ENCODE data around the gene ZDHHC4. TPM values are rescaled to one million over a fixed set of nuclear protein-coding genes. Genes with fewer than 3 reads are reported as not detected.

The ZDHHC4 gene
- total RNA-seq, 1 experiment from 2014 or later, result 62.0 TPM

- H3K56ac ChIP-seq (ENCODE audit: insufficient read length, low read depth, low read length), result no peak overlapping the region
- H3K79me1 ChIP-seq (ENCODE audit: insufficient read depth, low read depth, low read length, poor library complexity, severe bottlenecking), result no peaks in the 10 kb centered on the region
- no peak overlapping the region for H3K9ac ChIP-seq (ENCODE audit: extremely low read depth, insufficient read length, low read length)
- H3K14ac ChIP-seq (ENCODE audit: insufficient read depth, low read length), result no peak overlapping the region
- no peak overlapping the region for H3K18ac ChIP-seq (ENCODE audit: insufficient read length, low read depth, low read length)
- no peaks in the 10 kb centered on the region; the same call in 1 of the 2 replicates for H3K27me3 Mint-ChIP-seq (ENCODE audit: low read depth)
- no CpG with 5 or more reads among the region's 7 CpGs for WGBS (ENCODE audit: extremely low coverage, insufficient read length, low lambda C conversion rate)
- H3K27me3 ChIP-seq (ENCODE audit: insufficient read depth, low read length), result no peaks in the 10 kb centered on the region
- no peak overlapping the region for H4K5ac ChIP-seq (ENCODE audit: insufficient read length, low read depth, low read length)
- peaks cover 9 to 14% of the 10 kb centered on the region in 2 experiments for H3K4me1 Mint-ChIP-seq
- H4K91ac ChIP-seq (ENCODE audit: insufficient read length, low read depth, low read length), result no peak overlapping the region
- no peak overlapping the region for H3K4me2 ChIP-seq (ENCODE audit: insufficient read depth, insufficient read length, low read length)
- no peak overlapping the region for H3K4ac ChIP-seq (ENCODE audit: low read depth, low read length)
- H3T11ph ChIP-seq (ENCODE audit: low read length), result no peak overlapping the region
- H3K4me3 Mint-ChIP-seq, result no peak overlapping the region; a peak in 1 of 5 replicates
- H2BK12ac ChIP-seq (ENCODE audit: insufficient read length, low read depth, low read length), result no peak overlapping the region
- no peak overlapping the region for H2BK5ac ChIP-seq (ENCODE audit: insufficient read length, low read length)
- no peak overlapping the region for H3K23ac ChIP-seq (ENCODE audit: insufficient read length, low read depth, low read length)
- no peak for DNase-seq
- no peak overlapping the region for H3K27ac Mint-ChIP-seq
- no peak overlapping the region for H2BK15ac ChIP-seq (ENCODE audit: low read depth, low read length)
- no peak overlapping the region for H3K27ac ChIP-seq (ENCODE audit: insufficient read length, low read depth, low read length)
- H3K9me3 Mint-ChIP-seq, result no peaks in the 10 kb centered on the region; a peak in 1 of 5 replicates
- H2BK20ac ChIP-seq (ENCODE audit: low read depth, low read length, poor library complexity, severe bottlenecking), result no peak overlapping the region
- H3K9me3 ChIP-seq (ENCODE audit: control insufficient read depth, low read depth, low read length), result no peaks in the 10 kb centered on the region
- H3K36me3 Mint-ChIP-seq (ENCODE audit: insufficient read depth in 1 of 3, low read depth in 3 of 3), result peaks cover 0 to 15% (median 9%) of the 10 kb centered on the region in 3 experiments; a peak in 6 of 7 replicates
- H3K23me2 ChIP-seq (ENCODE audit: insufficient read length, low read depth, low read length, poor library complexity, severe bottlenecking), result peaks cover 11% of the 10 kb centered on the region
- H2AK5ac ChIP-seq (ENCODE audit: insufficient read length, low read length), result no peak overlapping the region
- TF ChIP-seq CTCF (conservative IDR thresholded peaks at IDR 0.05), result no peak
- peaks cover 5% of the 10 kb centered on the region for H3K4me1 ChIP-seq (ENCODE audit: insufficient read depth, low read length)
- no peak overlapping the region for H2BK120ac ChIP-seq (ENCODE audit: low read depth, low read length, poor library complexity, severe bottlenecking)
- no peaks in the 10 kb centered on the region for H3K79me2 ChIP-seq (ENCODE audit: insufficient read depth, low read length)
- no peak overlapping the region for H2AFZ ChIP-seq (ENCODE audit: low read length)
- no peaks in the 10 kb centered on the region for H4K20me1 ChIP-seq (ENCODE audit: control insufficient read depth, insufficient read depth, insufficient read length)
- H4K8ac ChIP-seq (replicated peaks; ENCODE audit: insufficient read length, low read depth, low read length), result no peak overlapping the region
These were observed 35.6 kb downstream of the ZDHHC4 start for GRCh38 chr7:6612819-6613218.
